Nucleus accumbens (tissue), 56 donors: ENCODE measurements around the gene GNG7.
"Not testable (repeated sequence)": the region's sequence is repeated elsewhere in the genome, so short reads cannot be mapped to it uniquely, and the experiment has no call there.

Experiments used
- DNase-seq, 56 donors: peaks; one replicate each; lab custom pipeline; 2025; lab: John Stamatoyannopoulos, UW

Gene GNG7

DNA sequence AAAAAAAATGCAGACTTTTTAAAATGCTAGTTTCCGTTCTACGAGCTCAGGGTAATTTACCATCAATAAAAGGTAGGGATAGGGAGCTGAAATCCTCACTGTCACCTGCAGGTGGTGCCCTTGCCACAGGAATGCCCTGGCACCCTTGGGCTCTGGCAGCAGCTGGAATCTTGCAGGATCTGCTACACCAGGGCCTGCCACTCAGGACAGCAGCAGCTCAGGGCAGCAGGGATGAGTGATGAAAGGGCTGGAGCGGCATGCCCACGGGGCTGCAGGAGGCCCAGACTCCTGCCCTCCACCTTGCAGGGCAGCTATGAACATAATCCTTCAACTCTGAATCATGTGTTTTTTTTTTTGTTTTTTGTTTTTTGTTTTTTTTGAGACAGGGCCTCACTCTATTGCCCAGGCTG, 54.0 kb downstream of the GNG7 start:
- peak in 54 of 56 donors; percentile 15 to 90 (median 66) for DNase-seq

DNA sequence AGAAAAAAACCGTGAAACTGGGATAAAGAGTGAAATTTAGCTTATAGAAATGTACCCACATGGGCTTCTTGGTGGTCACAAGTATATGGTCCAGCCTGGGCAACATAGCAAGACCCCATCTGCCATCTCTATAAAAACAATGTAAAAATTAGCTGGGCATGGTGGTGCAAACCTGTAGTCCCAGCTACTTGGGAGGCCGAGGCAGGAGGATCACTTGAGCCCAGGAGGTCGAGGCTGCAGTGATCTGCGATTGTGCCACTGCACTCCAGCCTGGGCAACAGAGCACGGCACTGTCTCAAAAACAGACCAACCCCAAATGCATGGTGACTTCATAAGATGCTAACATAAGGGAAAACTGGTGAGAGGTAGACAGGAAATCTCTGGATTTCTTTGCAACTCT, 54.4 kb downstream of the GNG7 start:
- no peak for DNase-seq

DNA sequence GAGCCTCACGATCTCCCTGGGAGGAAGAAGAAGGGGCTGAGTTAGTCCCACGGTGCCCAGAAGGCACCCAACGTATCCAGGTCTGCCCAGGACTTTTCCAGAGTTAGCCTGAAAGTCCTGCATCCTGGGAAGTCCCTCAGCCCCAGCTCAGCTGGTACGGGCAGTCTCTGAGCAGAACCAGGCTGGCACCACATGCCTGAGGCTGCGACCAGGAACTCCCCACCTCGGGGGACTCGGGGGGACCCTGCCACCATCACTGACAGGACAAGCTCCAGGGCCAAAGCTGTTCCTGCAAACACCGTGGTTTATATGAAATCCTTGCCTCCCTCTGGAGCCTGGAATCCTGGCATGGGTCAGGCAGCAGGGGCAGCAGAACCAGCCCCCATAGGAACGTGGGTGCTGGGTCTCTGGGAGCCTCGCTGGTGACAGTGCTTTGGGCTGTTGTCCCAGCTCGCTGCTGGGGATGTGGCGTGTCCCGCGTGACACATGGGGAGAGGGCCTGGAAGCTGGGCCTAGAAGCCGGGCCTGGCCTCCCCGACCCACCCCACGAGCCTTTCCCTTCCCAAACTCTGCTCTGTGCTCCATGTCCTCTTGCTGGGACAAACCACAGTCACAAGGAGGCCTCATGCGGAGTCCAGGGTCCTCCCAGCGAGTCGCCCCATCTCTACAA, 55.5 kb downstream of the GNG7 start:
- DNase-seq: no peak

DNA sequence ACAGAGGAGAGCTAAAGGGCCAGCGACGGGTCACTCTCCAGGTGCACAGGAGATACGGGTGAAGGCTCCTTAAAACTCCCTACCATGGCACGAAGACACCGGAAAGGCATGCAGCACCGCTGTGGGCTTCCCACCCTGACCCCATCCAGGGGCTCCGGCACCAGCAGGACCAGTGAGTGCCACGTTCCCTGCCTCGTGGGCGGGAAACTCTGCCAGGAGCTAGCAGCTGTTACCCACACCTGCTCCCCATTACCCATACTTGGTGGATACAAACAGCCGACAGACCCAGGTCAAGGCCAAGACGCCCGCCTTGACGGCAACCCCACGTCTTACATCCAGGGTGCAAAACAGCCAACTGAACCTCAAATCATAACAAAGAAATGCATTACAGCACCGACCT, 56.7 kb downstream of the GNG7 start:
- no peak for DNase-seq

DNA sequence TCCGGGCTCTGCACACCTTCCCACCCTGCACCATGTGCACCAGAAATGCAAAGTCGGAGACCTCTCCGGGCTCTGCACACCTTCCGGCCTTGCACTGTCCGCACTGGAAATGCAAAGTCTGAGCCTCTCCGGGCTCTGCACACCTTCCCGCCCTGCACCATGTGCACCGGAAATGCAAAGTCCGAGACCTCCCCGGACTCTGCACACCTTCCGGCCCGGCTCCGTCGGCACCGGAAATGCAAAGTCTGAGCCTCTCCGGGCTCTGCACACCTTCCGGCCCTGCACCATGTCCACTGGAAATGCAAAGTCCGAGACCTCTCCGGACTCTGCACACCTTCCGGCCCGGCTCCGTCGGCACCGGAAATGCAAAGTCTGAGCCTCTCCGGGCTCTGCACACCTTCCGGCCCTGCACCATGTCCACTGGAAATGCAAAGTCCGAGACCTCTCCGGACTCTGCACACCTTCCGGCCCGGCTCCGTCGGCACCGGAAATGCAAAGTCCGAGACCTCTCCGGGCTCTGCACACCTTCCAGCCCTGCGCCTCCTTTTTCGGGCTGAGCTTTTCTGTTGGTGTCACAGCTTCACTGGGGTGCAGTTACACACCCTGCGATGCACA, 59.3 kb downstream of the GNG7 start:
- not testable (repeated sequence) for DNase-seq

DNA sequence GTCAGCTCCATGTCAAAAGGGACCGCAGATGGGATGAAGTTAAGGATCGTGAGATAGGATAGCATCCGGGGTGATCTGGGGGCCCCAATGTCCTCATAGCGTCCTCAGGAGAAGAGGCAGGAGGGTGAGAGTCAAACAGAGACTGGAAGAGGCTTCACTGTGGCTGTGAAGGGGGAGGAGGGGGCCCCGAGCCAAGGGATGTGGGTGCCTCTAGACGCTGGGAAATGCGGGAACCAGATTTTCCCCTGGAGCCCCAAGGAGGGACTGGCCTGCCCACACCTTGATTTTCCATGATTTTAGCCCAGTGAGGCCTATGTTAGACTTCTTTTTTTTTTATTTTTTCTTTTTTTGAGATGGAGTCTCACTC, 61.2 kb downstream of the GNG7 start:
- no peak for DNase-seq

DNA sequence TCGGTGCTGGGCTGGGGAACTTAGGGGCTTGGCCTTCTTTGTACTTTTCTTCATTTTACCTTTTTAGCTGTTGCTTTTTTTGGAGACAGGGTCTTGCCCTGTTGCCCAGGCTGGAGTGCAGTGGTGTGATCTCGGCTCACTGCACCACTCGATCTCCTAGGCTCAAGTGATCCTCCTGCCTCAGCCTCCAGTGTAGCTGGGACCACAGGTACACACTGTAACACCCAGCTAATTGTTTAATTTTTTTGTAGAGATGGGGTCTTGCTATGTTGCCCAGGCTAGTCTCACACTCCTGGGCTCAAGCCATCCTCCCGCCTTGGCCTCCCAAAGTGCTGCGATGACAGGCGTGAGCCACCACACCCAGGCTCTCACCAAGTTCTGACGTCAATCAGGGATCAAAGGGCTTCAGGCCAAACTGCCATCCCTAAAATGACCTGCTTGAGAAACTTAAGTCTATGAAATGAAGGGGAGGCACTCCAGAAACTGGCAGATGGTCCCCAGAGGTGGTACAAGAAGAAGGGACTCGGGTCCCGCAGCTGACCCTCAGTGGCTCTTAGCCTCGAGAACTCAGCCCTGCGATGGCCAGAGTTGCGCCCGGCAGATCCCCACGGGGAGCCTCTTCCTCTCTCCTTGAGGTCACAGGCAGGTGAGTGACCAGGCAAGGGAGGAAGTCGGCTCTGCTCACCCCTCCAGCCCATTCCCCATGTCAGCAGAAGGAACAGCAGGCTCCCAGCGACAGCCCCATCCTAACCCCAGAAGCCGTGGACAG, 61.7 kb downstream of the GNG7 start:
- DNase-seq: no peak

DNA sequence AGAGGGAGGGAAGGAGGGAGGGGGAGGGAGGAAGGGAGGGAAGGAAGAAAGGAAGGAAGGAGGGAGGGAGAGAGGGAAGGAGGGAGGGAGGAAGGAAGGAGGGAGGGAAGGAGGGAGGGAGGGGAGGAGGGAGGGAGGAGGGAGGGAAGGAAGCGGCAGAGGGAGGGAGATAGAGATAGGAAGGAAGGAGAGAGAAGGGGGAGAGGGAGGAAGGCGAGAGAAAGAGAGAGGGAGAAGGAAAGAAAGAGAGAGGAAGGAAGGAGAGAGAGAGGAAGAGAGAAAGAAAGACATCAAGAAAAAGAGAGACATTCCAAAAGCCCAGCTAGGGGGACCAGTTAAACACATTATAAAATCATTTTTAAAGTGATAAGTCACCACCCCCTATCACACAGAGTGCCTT, 62.5 kb downstream of the GNG7 start:
- no peak for DNase-seq

DNA sequence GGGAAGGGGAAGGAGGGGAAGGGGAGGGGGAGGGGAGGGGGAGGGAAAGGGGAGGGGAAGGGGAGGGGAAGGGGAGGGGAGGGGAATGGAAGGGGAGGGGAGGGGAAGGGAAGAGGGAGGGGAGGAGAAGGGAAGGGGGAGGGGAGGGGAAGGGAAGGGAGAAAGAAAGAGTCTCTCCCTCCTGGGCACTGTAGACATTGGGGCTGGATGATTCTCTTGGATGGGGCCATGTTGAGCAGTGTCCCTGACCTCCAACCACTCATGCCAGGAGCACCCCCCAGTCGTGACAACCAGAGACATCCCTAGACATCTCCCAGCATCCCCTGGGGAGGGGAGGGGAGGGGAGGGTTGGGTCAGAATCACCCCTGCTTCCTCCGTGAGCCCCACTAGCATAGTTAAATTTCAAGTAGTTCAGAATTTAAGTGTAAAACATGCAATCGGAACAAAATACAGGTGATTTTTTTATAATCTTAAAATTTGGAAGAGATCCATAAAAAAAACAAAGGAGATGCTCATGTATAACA, 64.0 kb downstream of the GNG7 start:
- DNase-seq: peak in 3 of 56 donors; percentile 15 to 25 (median 23)

DNA sequence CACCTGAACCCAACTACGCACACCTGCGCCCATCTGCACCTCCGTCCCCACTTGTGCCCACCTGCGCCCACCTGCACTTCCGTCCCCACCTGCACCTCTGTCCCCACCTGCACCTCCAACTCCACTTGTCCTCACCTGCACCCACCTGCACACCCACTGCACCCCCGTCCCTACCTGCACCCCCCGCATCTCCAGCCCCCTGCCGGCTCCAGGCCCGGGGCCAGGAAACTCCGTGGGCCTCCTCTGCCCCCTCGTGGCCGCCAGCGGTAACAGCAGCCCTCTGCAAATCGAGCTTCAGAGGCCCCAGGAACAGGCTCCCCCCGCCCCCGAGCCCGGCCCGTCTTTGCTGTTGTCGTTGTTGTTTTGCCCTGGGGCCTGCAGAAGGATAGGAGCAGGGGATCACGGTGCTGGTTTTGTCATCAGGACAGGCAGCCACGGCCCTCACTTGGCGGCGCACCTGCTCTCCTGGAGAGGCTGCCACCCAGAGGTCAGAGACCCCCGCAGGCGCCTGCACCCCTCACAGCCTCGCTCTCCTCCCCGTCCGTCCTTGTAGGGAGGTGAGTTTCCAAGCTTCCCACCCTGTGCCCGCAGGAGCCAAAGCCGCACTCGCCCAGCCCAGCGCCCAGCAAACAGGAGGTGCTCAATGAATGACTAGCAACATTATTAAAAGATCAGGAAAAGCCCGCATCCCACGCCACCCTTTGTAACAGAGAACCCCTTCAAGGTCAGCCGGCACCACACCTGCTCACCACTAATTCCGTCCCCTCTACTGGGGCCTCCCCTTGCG, 65.4 kb downstream of the GNG7 start:
- peak in 46 of 56 donors; percentile 10 to 79 (median 48) for DNase-seq

DNA sequence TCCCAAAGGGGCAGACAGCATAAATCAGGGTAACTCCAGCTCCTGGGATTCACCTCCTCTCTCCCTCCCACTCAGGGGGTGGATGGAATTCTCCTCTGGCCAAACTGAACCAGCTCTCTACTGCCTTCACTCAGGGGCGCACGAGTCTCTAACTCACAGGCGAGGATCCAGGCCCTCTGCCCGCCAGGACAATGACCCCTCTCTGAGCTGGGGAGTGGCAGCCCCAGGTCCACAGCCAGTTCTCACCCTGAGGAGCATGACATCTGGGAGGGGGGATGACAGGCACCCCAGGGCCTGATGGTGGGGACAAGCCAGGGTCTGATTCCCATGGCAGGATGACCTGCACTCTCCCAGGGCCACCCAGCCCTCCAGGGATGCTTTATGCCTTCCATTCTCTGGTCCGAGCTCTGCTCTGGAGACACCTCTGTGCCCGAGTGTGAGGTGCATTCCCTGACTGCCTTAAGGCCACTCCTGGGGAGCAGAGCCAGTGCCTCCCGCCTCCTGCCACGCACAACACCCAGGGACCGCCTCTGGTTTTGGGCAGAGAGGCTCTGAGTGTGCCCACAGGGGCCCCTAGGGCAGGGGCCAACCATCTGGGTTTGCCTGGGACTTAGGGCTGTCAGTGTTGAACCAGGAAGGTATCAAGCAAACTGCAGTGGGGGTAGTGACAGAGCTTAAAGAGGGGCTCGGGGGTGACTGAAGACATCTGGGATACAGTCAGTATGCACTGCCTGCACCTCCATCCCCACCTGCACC, 66.2 kb downstream of the GNG7 start:
- DNase-seq: no peak

DNA sequence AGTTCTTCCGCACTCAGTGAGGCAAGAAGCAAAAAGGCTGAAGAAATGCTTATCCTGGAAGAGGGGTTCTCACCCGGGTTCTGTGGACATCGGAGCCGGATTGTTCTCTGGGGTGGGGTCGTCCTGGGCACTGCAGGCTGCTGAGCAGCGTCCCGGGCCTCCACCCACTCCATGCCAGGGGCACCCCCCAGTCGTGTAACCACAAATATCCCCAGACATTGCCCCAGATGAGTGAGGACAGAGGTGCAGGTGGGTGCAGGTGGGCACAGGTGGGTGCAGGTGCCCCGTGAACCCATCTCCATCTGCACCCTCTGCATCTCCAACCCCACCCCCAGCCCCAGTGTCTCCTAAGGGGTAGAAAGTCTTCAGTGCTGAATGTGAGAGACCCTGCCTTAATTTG, 67.5 kb downstream of the GNG7 start:
- no peak for DNase-seq

DNA sequence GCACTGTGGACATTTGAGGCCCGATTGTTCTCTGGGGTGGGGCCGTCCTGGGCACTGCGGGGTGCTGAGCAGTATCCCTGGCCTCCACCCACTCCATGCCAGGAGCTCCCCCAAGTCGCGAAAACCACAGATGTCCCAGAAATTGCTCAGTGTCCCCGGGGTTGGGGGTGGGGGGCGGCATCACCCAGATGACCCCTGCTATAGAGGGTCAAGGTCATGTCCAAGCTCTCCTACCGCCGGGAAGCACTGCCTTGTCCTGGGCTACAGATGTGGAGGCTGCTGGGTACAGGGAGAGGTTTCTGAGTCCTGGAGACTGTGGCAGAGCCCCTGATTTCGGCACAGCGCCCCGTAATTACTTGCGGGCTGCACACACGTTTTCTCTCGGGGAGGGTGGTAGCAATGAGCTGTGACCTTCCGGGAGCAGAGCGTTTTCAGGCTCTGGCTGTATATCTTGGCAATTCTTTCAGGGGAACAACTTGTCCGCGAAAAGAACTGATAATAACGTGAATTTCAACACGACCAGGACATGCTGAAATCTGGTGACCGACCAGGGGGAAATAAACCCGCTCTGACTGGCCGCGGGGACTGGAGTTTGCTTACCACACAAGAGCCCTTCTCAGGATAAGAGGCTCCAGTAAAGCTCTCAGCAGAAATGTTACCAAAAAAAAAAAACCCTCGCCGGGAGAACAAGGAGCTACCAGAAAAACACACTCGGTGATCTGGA, 68.1 kb downstream of the GNG7 start:
- DNase-seq: peak in 3 of 56 donors; percentile 16 to 61 (median 25)

DNA sequence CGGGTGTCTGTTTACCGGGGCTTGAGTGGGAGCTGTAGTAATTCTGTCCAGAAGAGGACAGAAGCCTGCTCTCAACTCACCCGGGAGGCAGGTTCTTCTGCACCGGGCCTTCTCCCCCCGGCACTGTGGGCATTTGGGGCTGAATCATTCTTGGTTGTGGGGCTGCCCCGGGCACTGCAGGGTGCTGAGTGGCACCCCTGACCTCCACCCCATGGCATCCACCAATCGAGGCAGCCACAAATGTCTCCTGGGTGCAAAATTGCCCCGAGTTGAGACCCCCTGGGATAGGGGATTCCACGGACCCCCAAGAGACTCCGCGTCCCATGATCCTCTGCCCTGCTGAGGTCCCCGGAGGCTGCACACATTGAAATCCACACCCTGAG, 68.8 kb downstream of the GNG7 start:
- no peak for DNase-seq

DNA sequence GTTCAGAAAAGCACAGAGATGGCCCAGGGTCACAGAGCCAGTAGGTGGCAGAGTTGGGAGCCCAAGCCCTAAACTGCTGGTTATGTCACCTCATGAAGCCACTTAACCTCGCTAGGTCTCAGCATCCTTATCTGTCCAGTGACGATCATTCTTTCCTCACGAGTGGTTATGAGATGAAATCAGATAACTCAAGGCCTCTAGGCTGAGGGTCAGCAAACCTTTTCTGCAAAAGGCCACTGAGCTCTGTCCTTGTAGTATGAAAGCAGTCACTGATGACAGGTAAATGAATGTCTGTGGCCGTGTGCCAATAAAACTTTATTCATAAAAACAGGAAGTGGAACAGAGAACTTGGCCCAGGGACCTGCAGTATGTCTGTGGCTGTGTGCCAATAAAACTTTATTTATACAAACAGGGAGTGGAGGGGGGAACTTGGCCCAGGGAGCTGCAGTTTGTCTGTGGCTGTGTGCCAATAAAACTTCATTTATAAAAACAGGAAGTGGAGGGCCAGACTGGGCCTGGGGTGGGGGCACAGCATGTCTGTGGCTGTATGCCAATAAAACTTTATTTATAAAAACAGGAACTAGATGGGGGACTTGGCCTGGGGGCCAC, 71.2 kb downstream of the GNG7 start:
- no peak for DNase-seq

DNA sequence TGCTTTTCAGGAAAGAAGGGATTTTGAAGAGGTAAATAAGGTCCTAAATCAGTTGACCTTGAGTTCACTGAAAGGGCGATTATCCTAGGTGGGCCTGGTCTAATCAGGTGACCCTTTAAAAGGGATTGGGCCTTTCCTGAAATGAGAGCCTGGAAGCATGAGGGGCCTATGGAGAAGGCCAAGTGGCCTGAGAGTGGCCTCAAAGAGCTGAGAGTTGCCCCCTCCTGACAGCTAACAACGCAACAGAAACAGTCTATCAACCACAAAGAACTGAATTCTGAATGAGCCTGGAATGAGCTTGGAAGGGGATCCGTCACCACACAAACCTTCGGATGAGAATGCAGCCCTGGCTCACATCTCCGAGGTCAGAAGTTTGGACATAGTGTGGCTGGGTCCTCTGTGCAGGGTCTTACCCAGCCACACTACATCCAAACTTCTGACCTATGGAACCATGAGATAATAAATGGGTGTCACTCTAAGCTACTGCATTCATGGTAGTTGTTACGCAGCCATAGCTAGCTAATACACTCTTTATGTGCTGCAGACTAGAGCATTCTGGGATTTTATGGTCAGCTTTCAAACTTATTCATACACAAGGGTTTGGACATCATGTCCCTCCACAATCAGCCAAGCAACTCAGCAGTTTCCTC, 72.0 kb downstream of the GNG7 start:
- DNase-seq: no peak

DNA sequence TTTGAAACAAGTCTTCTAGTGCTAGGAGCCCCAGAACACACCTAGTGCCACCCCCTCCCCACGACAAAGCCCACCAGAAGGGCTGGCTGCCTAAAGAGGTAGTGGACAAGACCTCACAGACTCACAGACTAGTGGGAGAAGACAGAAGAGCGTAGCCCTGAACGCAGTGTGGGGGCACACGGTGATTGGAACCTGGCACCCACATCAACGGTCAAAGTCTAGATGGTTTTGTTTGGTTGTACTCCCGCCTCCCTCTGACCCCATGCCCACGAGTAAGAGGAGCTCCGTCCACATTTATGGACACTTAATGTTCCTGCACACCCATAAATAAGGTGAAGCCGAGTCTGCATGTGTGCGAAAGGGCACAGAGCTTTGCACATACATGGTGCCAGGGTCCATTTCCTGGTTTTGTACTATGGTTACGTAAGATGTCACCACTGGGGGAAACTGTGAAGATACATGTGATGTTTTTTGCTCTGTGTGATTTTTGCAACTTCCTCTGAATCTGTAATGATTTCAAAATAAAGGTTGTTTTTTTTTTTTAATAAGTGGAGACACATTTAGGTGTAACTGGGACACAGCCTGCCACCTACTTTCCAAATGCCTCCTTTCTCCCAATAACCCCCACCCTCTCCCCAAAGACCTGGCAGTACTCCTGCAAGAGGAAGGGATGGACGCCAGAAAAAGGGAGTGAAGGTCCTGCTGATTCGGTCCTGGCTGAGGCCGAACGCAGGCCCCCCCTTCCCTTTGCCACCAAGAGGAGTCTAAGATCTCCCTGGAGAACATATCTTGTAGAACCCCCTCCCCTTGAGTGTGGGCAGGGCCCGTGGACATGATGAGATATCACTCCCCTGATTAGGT, 72.8 kb downstream of the GNG7 start:
- peak in 1 of 56 donors; percentile 17 for DNase-seq
